ENCODE data around the gene RGS4. TPM values are rescaled to one million over a fixed set of nuclear protein-coding genes. Genes with fewer than 3 reads are reported as not detected.

RGS4 gene
- total and polyA plus RNA-seq, 2 of the 13 experiments (the other 11 are each of a cell fraction or from before 2014, with no cell fraction given) = not detected

DNA sequence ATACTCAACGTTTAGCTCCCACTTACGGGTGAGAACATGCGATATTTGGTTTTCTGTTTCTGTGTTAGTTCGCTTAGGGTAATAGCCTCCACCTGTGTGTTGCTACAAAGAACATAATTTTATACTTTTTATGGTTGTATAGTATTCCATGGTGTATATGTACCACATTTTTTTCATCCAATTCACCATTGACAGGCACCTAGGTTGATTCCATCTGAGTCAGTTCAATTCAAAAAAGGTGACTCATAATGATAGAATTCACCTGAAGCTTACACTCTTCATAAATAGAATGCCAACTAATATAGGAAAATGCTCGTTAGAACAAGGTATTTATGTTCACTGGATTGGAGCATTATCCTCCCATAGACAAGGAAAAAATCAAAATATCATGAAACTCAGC is 38.5 kb downstream of the RGS4 start:
- DNase-seq (ENCODE audit: low spot score) = no peak
- H2AFZ ChIP-seq (ENCODE audit: low read length) = no peak overlapping the region
- in situ Hi-C loops (cut with HindIII; ENCODE audit: extremely low pct_ligation_motif_present, low pct_unique_long_range_greater_than_20kb) (no loop called here), intact Hi-C loops (cut with micrococcal nuclease; ENCODE audit: unreplicated experiment) (no loop called here)
- H4K20me1 ChIP-seq (ENCODE audit: insufficient read depth, low read length) = no peaks in the 10 kb centered on the region
- 5% methylated on average over 5 of the region's 5 CpGs for WGBS (ENCODE audit: low lambda C conversion rate)
- H3K4me3 ChIP-seq (replicated peaks in 1 of 3; ENCODE audit: insufficient read depth in 1 of 3, low read depth in 2 of 3, low read length in 3 of 3) = no peak overlapping the region
- H3K79me2 ChIP-seq (ENCODE audit: insufficient read depth, low read length) = no peaks in the 10 kb centered on the region
- no peak for FAIRE-seq
- no peak overlapping the region for H3K4me2 ChIP-seq (ENCODE audit: low read depth, low read length)
- H3K36me3 ChIP-seq (replicated peaks in 1 of 2; ENCODE audit: control insufficient read depth in 1 of 2, insufficient read depth in 2 of 2, low read length in 2 of 2) = no peaks in the 10 kb centered on the region
- H3K27ac ChIP-seq (ENCODE audit: extremely low read length, insufficient read depth, low read length) = no peak overlapping the region
- ATAC-seq = no peak
- no peaks in the 10 kb centered on the region for H3K27me3 ChIP-seq (ENCODE audit: control insufficient read depth in 1 of 2, insufficient read depth in 2 of 2, low read length in 2 of 2)
- ChIA-PET POLR2A (no interaction called here), CTCF (ENCODE audit: low intra/inter-chr PET ratio, low total read pairs) (no interaction called here)
- no TSS peak for BruUV-seq (replicated peaks)
- H3K4me1 ChIP-seq (ENCODE audit: insufficient read depth, low read length) = no peaks in the 10 kb centered on the region
- H3K9ac ChIP-seq (ENCODE audit: insufficient read depth, low read depth, low read length) = no peak overlapping the region
- TF ChIP-seq, protein P1, sequence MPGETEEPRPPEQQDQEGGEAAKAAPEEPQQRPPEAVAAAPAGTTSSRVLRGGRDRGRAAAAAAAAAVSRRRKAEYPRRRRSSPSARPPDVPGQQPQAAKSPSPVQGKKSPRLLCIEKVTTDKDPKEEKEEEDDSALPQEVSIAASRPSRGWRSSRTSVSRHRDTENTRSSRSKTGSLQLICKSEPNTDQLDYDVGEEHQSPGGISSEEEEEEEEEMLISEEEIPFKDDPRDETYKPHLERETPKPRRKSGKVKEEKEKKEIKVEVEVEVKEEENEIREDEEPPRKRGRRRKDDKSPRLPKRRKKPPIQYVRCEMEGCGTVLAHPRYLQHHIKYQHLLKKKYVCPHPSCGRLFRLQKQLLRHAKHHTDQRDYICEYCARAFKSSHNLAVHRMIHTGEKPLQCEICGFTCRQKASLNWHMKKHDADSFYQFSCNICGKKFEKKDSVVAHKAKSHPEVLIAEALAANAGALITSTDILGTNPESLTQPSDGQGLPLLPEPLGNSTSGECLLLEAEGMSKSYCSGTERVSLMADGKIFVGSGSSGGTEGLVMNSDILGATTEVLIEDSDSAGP (CRISPR knock-in tag; IDR thresholded peaks at IDR 0.05; ENCODE audit: borderline replicate concordance) = no peak
- TF ChIP-seq KDM2A (CRISPR knock-in tag; IDR thresholded peaks at IDR 0.05; ENCODE audit: borderline replicate concordance, low read depth) = no peak
- H3K9me3 ChIP-seq (ENCODE audit: low read length) = no peaks in the 10 kb centered on the region

DNA sequence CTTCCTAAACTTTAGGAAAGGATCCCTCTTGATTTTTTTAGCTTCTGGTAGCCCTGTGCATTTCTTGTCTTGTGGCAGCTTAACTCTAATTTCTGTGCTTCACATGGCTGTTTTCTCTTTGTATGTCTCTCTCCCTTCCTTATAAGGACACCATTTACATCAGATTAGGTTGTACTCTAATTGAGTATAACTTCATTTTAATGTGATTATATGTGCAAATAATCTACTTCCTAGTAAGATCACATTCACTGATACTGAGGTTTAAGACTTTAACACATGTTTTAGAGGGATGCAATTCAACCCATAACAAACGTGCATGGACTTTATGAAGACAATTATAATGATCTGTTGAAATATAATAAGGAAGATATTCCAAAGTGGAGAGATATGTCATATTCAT is 46.7 kb downstream of the RGS4 start:
- no peak overlapping the region for H2AFZ ChIP-seq (ENCODE audit: low read length)
- DNase-seq (ENCODE audit: low spot score) (no peak), FAIRE-seq (no peak), ATAC-seq (no peak)
- H3K4me2 ChIP-seq (ENCODE audit: low read depth, low read length) = no peak overlapping the region
- H3K4me1 ChIP-seq (ENCODE audit: insufficient read depth, low read length) = no peaks in the 10 kb centered on the region
- ChIA-PET CTCF (ENCODE audit: low intra/inter-chr PET ratio, low total read pairs) (no interaction called here), POLR2A (no interaction called here)
- no peak overlapping the region for H3K4me3 ChIP-seq (replicated peaks in 1 of 3; ENCODE audit: insufficient read depth in 1 of 3, low read depth in 2 of 3, low read length in 3 of 3)
- WGBS (ENCODE audit: low lambda C conversion rate) = 4% methylated on average over 1 of the region's 1 CpG
- no peaks in the 10 kb centered on the region for H3K9me3 ChIP-seq (ENCODE audit: low read length)
- no peaks in the 10 kb centered on the region for H4K20me1 ChIP-seq (ENCODE audit: insufficient read depth, low read length)
- intact Hi-C loops (cut with micrococcal nuclease; ENCODE audit: unreplicated experiment) (no loop called here), in situ Hi-C loops (cut with HindIII; ENCODE audit: extremely low pct_ligation_motif_present, low pct_unique_long_range_greater_than_20kb) (no loop called here)
- H3K27me3 ChIP-seq (ENCODE audit: control insufficient read depth in 1 of 2, insufficient read depth in 2 of 2, low read length in 2 of 2) = no peaks in the 10 kb centered on the region; a peak in 1 of 5 replicates
- no peak overlapping the region for H3K9ac ChIP-seq (ENCODE audit: insufficient read depth, low read depth, low read length)
- H3K36me3 ChIP-seq (replicated peaks in 1 of 2; ENCODE audit: control insufficient read depth in 1 of 2, insufficient read depth in 2 of 2, low read length in 2 of 2) = no peaks in the 10 kb centered on the region
- no peak overlapping the region for H3K27ac ChIP-seq (ENCODE audit: extremely low read length, insufficient read depth, low read length)
- H3K79me2 ChIP-seq (ENCODE audit: insufficient read depth, low read length) = no peaks in the 10 kb centered on the region
- BruUV-seq (replicated peaks) = no TSS peak
- TF ChIP-seq, protein P2, sequence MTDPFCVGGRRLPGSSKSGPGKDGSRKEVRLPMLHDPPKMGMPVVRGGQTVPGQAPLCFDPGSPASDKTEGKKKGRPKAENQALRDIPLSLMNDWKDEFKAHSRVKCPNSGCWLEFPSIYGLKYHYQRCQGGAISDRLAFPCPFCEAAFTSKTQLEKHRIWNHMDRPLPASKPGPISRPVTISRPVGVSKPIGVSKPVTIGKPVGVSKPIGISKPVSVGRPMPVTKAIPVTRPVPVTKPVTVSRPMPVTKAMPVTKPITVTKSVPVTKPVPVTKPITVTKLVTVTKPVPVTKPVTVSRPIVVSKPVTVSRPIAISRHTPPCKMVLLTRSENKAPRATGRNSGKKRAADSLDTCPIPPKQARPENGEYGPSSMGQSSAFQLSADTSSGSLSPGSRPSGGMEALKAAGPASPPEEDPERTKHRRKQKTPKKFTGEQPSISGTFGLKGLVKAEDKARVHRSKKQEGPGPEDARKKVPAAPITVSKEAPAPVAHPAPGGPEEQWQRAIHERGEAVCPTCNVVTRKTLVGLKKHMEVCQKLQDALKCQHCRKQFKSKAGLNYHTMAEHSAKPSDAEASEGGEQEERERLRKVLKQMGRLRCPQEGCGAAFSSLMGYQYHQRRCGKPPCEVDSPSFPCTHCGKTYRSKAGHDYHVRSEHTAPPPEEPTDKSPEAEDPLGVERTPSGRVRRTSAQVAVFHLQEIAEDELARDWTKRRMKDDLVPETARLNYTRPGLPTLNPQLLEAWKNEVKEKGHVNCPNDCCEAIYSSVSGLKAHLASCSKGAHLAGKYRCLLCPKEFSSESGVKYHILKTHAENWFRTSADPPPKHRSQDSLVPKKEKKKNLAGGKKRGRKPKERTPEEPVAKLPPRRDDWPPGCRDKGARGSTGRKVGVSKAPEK (CRISPR knock-in tag; IDR thresholded peaks at IDR 0.05; ENCODE audit: borderline replicate concordance) = no peak
- TF ChIP-seq, protein P3, sequence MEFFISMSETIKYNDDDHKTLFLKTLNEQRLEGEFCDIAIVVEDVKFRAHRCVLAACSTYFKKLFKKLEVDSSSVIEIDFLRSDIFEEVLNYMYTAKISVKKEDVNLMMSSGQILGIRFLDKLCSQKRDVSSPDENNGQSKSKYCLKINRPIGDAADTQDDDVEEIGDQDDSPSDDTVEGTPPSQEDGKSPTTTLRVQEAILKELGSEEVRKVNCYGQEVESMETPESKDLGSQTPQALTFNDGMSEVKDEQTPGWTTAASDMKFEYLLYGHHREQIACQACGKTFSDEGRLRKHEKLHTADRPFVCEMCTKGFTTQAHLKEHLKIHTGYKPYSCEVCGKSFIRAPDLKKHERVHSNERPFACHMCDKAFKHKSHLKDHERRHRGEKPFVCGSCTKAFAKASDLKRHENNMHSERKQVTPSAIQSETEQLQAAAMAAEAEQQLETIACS (CRISPR knock-in tag; IDR thresholded peaks at IDR 0.05) = no peak
- TF ChIP-seq, protein P4, sequence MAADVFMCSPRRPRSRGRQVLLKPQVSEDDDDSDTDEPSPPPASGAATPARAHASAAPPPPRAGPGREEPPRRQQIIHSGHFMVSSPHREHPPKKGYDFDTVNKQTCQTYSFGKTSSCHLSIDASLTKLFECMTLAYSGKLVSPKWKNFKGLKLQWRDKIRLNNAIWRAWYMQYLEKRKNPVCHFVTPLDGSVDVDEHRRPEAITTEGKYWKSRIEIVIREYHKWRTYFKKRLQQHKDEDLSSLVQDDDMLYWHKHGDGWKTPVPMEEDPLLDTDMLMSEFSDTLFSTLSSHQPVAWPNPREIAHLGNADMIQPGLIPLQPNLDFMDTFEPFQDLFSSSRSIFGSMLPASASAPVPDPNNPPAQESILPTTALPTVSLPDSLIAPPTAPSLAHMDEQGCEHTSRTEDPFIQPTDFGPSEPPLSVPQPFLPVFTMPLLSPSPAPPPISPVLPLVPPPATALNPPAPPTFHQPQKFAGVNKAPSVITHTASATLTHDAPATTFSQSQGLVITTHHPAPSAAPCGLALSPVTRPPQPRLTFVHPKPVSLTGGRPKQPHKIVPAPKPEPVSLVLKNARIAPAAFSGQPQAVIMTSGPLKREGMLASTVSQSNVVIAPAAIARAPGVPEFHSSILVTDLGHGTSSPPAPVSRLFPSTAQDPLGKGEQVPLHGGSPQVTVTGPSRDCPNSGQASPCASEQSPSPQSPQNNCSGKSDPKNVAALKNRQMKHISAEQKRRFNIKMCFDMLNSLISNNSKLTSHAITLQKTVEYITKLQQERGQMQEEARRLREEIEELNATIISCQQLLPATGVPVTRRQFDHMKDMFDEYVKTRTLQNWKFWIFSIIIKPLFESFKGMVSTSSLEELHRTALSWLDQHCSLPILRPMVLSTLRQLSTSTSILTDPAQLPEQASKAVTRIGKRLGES (CRISPR knock-in tag; IDR thresholded peaks at IDR 0.05; ENCODE audit: borderline replicate concordance) = no peak
- no peak for TF ChIP-seq ZFP36 (IDR thresholded peaks at IDR 0.05; ENCODE audit: borderline replicate concordance, low read depth, low read length, partially characterized antibody)
- TF ChIP-seq, protein P5, sequence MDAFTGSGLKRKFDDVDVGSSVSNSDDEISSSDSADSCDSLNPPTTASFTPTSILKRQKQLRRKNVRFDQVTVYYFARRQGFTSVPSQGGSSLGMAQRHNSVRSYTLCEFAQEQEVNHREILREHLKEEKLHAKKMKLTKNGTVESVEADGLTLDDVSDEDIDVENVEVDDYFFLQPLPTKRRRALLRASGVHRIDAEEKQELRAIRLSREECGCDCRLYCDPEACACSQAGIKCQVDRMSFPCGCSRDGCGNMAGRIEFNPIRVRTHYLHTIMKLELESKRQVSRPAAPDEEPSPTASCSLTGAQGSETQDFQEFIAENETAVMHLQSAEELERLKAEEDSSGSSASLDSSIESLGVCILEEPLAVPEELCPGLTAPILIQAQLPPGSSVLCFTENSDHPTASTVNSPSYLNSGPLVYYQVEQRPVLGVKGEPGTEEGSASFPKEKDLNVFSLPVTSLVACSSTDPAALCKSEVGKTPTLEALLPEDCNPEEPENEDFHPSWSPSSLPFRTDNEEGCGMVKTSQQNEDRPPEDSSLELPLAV (CRISPR knock-in tag; conservative IDR thresholded peaks at IDR 0.05; ENCODE audit: low read depth) = no peak

Data from HepG2 (cell line).